Measurements from ENCODE around the gene F2RL3. TPM values are rescaled to one million over a fixed set of nuclear protein-coding genes. Genes with fewer than 3 reads are reported as not detected.
A peak's percentile ranks its signal among the peaks of the same experiment; 100 is the strongest.

Gene F2RL3
- total and polyA plus RNA-seq, 9 of the 15 experiments (the other 6 are each of a cell fraction or from before 2014, with no cell fraction given): 1.4 to 27.6 (median 11.9) TPM

- TF ChIP-seq PTRF (tag; IDR thresholded peaks at IDR 0.05) (no peak), ZNF253 (CRISPR knock-in tag; conservative IDR thresholded peaks at IDR 0.05) (no peak), CBFA2T2 (conservative IDR thresholded peaks at IDR 0.05) (peak; percentile 34; the same call in 1 of the 2 replicates), ZBTB11 (CRISPR knock-in tag; IDR thresholded peaks at IDR 0.05) (peak in 1 of 3 experiments; percentile 83; a peak in 2 of 6 replicates), PRPF4 (IDR thresholded peaks at IDR 0.05; ENCODE audit: insufficient read depth, low read depth, low read length, poor library complexity, severe bottlenecking) (no peak), PHF20 (IDR thresholded peaks at IDR 0.05; ENCODE audit: partially characterized antibody) (no peak), MEF2D (tag; conservative IDR thresholded peaks at IDR 0.05; ENCODE audit: low read depth) (peak; percentile 16), CHCHD3 (CRISPR knock-in tag; IDR thresholded peaks at IDR 0.05) (no peak), TRIM24 (IDR thresholded peaks at IDR 0.05) (no peak), MAX (CRISPR knock-in tag; IDR thresholded peaks at IDR 0.05) (no peak), ZNF12 (CRISPR knock-in tag; IDR thresholded peaks at IDR 0.05) (0 out of 2 replicates have a peak, but pooled peaks have one; percentile 11), TFAP4 (CRISPR knock-in tag; IDR thresholded peaks at IDR 0.05; ENCODE audit: borderline replicate concordance) (peak; percentile 29; the same call in 1 of the 2 replicates), ATF1 (CRISPR knock-in tag; IDR thresholded peaks at IDR 0.05) (no peak), ATF1 (tag; IDR thresholded peaks at IDR 0.05) (no peak; the same call in none of the 2 replicates), ATF2 (CRISPR knock-in tag; IDR thresholded peaks at IDR 0.05) (no peak), FOXO4 (CRISPR knock-in tag; IDR thresholded peaks at IDR 0.05) (peak; percentile 70; the same call in 1 of the 2 replicates), CSDE1 (IDR thresholded peaks at IDR 0.05) (no peak), NFE2L1 (tag; IDR thresholded peaks at IDR 0.05; ENCODE audit: borderline replicate concordance, low read depth) (no peak), NFIX (CRISPR knock-in tag; IDR thresholded peaks at IDR 0.05; ENCODE audit: low read depth) (no peak)
These were observed 1.8 kb downstream of the F2RL3 start (continued) for GRCh38 chr19:16890461-16891184.
